Tibial nerve (tissue), 4 donors: ENCODE measurements around the gene CHMP1B.

Experiments
- CTCF ChIP-seq, 5 experiments: fragments of 200-600 bp in 3 of 5; fragments of 450-650 bp in 2 of 5; sonication (generic) in 3 of 5; IDR thresholded peaks; one replicate each; pipeline ENCODE4 v1.5.1; 2016 to 2019; ENCODE audit warnings: antibody characterized with exemption in 5 of 5, mild to moderate bottlenecking in 3 of 5, moderate library complexity in 2 of 5
- EP300 ChIP-seq, 2 donors: sonication (generic); formaldehyde crosslinking; IDR thresholded peaks; one replicate each; pipeline ENCODE4 v1.6.1; 2017; ENCODE audit warnings: antibody characterized with exemption in 2 of 2, mild to moderate bottlenecking in 1 of 2

GRCh38 chr18:11849841-11850634 lies 1.2 kb upstream of the CHMP1B start:
- TF ChIP-seq CTCF (IDR thresholded peaks at IDR 0.05) (no peak), EP300 (IDR thresholded peaks at IDR 0.05) (peak; percentile 33 to 82)
